ENCODE measurements around the gene PDE4D. TPM values are rescaled to one million over a fixed set of nuclear protein-coding genes. Genes with fewer than 3 reads are reported as not detected.
A peak's percentile ranks its signal among the peaks of the same experiment; 100 is the strongest.

Gene PDE4D
- total and polyA plus RNA-seq, 3 experiments from 2014 or later: 5.6 to 18.3 (median 17.7) TPM

- H3K9me3 Mint-ChIP-seq: no peaks in the 10 kb centered on the region
- no peaks in the 10 kb centered on the region for H3K36me3 Mint-ChIP-seq
- DNase-seq: no peak
- H3K4me1 Mint-ChIP-seq: no peaks in the 10 kb centered on the region
- no peak overlapping the region for H3K27ac ChIP-seq (ENCODE audit: low read depth, low read length)
- POLR2A ChIA-PET: no interaction called here
- no peaks in the 10 kb centered on the region for H3K36me3 ChIP-seq (ENCODE audit: insufficient read depth, low read length)
- H3K27me3 Mint-ChIP-seq: peaks cover 0 to 4% of the 10 kb centered on the region in 2 donors
- H3K4me1 ChIP-seq (ENCODE audit: insufficient read depth, low read length): no peaks in the 10 kb centered on the region
- no peak overlapping the region for H3K27ac Mint-ChIP-seq
- H3K4me3 Mint-ChIP-seq: no peak overlapping the region
- H3K27me3 ChIP-seq (ENCODE audit: insufficient read depth, low read length, poor library complexity, severe bottlenecking): no peaks in the 10 kb centered on the region
- no peaks in the 10 kb centered on the region for H3K9me3 ChIP-seq (ENCODE audit: low read length)
- no peak overlapping the region for H3K4me3 ChIP-seq (ENCODE audit: low read length)
- CTCF ChIA-PET: no interaction called here
Observed at GRCh38 chr5:59428391-59428790, 465.1 kb downstream of the PDE4D start.

- no peaks in the 10 kb centered on the region for H3K27me3 ChIP-seq (ENCODE audit: insufficient read depth, low read length, poor library complexity, severe bottlenecking)
- no peak for DNase-seq
- H3K27ac ChIP-seq (ENCODE audit: low read depth, low read length): no peak overlapping the region
- H3K4me1 Mint-ChIP-seq: no peaks in the 10 kb centered on the region
- H3K4me1 ChIP-seq (ENCODE audit: insufficient read depth, low read length): no peaks in the 10 kb centered on the region
- POLR2A ChIA-PET: no interaction called here
- H3K27me3 Mint-ChIP-seq: peaks cover 0 to 3% of the 10 kb centered on the region in 2 donors
- H3K4me3 ChIP-seq (ENCODE audit: low read length): no peak overlapping the region
- no peak overlapping the region for H3K4me3 Mint-ChIP-seq
- no peaks in the 10 kb centered on the region for H3K36me3 Mint-ChIP-seq
- no peaks in the 10 kb centered on the region for H3K9me3 Mint-ChIP-seq
- H3K36me3 ChIP-seq (ENCODE audit: insufficient read depth, low read length): no peaks in the 10 kb centered on the region
- no peaks in the 10 kb centered on the region for H3K9me3 ChIP-seq (ENCODE audit: low read length)
- no peak overlapping the region for H3K27ac Mint-ChIP-seq
- CTCF ChIA-PET: no interaction called here
Observed at GRCh38 chr5:59424515-59424914, 469.0 kb downstream of the PDE4D start.

DNA sequence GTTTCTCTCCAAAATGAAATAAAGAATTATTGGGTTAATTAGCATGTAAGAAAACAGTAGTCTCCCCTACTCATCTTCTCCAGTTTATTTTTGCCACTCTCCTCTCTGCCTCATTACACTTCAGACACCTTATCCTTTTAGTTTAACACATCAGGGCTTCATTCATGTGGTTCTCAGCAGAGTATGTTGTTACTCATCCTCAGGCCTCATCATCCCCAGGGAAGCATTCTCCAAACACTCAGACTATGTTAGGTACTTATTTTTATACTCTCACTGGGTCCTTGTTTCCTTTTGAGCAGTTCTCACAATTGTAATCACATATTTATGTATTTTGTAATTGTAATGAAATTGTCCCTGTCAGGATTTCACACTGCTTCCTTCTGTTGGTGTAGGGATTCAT is 470.5 kb downstream of the PDE4D start:
- CTCF ChIA-PET: no interaction called here
- peak overlapping the region in 1 of 8 donors; percentile 18 for H3K27ac Mint-ChIP-seq
- POLR2A ChIA-PET: no interaction called here
- peaks cover 0 to 3% of the 10 kb centered on the region in 2 donors for H3K27me3 Mint-ChIP-seq
- H3K4me1 Mint-ChIP-seq: no peaks in the 10 kb centered on the region
- Histone ChIP-seq H3K36me3 (ENCODE audit: insufficient read depth, low read length) (no peaks in the 10 kb centered on the region), H3K4me3 (ENCODE audit: low read length) (no peak overlapping the region), H3K4me1 (ENCODE audit: insufficient read depth, low read length) (no peaks in the 10 kb centered on the region), H3K27ac (ENCODE audit: low read depth, low read length) (no peak overlapping the region), H3K27me3 (ENCODE audit: insufficient read depth, low read length, poor library complexity, severe bottlenecking) (no peaks in the 10 kb centered on the region), H3K9me3 (ENCODE audit: low read length) (no peaks in the 10 kb centered on the region)
- H3K4me3 Mint-ChIP-seq: no peak overlapping the region
- H3K9me3 Mint-ChIP-seq: peaks cover 0 to 3% (median 0%) of the 10 kb centered on the region in 5 donors
- no peaks in the 10 kb centered on the region for H3K36me3 Mint-ChIP-seq
- no peak for DNase-seq

GRCh38 chr5:59421986-59422941 is 471.3 kb downstream of the PDE4D start:
- H3K4me3 Mint-ChIP-seq: no peak overlapping the region
- Histone ChIP-seq H3K4me3 (ENCODE audit: low read length) (no peak overlapping the region), H3K36me3 (ENCODE audit: insufficient read depth, low read length) (no peaks in the 10 kb centered on the region), H3K9me3 (ENCODE audit: low read length) (no peaks in the 10 kb centered on the region), H3K27ac (ENCODE audit: low read depth, low read length) (no peak overlapping the region), H3K4me1 (ENCODE audit: insufficient read depth, low read length) (no peaks in the 10 kb centered on the region), H3K27me3 (ENCODE audit: insufficient read depth, low read length, poor library complexity, severe bottlenecking) (no peaks in the 10 kb centered on the region)
- H3K4me1 Mint-ChIP-seq: no peaks in the 10 kb centered on the region
- H3K9me3 Mint-ChIP-seq: peaks cover 0 to 3% (median 0%) of the 10 kb centered on the region in 5 donors
- DNase-seq: no peak
- H3K27me3 Mint-ChIP-seq: peaks cover 0 to 3% of the 10 kb centered on the region in 2 donors
- H3K27ac Mint-ChIP-seq: no peak overlapping the region
- H3K36me3 Mint-ChIP-seq: no peaks in the 10 kb centered on the region
- POLR2A ChIA-PET: no interaction called here
- CTCF ChIA-PET: no interaction called here

DNA sequence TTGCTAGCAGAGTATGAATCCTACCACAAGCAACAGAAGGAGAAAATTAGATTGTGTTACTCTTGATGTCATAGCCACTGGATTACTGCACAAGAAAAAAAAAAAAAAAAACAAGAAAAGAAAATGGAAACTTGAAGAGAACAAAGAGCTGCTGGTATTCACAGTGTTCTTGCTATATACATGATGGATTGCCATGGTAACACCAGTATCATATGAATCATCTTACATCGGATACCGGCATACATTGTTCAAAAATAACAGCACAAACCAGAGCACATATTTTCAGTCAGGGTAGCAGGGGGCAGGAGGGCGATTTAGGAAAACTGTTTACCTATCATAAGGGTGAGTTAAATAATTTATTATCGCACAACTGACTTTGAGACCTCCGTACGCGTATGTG is 472.9 kb downstream of the PDE4D start:
- Mint-ChIP-seq H3K9me3 (peaks cover 0 to 3% (median 0%) of the 10 kb centered on the region in 5 donors), H3K4me3 (no peak overlapping the region), H3K36me3 (no peaks in the 10 kb centered on the region), H3K27ac (no peak overlapping the region), H3K27me3 (peaks cover 0 to 3% of the 10 kb centered on the region in 2 donors), H3K4me1 (no peaks in the 10 kb centered on the region)
- Histone ChIP-seq H3K27me3 (ENCODE audit: insufficient read depth, low read length, poor library complexity, severe bottlenecking) (no peaks in the 10 kb centered on the region), H3K27ac (ENCODE audit: low read depth, low read length) (no peak overlapping the region), H3K4me1 (ENCODE audit: insufficient read depth, low read length) (no peaks in the 10 kb centered on the region), H3K36me3 (ENCODE audit: insufficient read depth, low read length) (no peaks in the 10 kb centered on the region), H3K9me3 (ENCODE audit: low read length) (no peaks in the 10 kb centered on the region), H3K4me3 (ENCODE audit: low read length) (no peak overlapping the region)
- CTCF ChIA-PET: no interaction called here
- no peak for DNase-seq
- POLR2A ChIA-PET: no interaction called here

- H3K4me3 Mint-ChIP-seq: no peak overlapping the region
- H3K4me1 Mint-ChIP-seq: no peaks in the 10 kb centered on the region
- Histone ChIP-seq H3K4me3 (ENCODE audit: low read length) (no peak overlapping the region), H3K27me3 (ENCODE audit: insufficient read depth, low read length, poor library complexity, severe bottlenecking) (no peaks in the 10 kb centered on the region), H3K36me3 (ENCODE audit: insufficient read depth, low read length) (no peaks in the 10 kb centered on the region), H3K9me3 (ENCODE audit: low read length) (no peaks in the 10 kb centered on the region), H3K4me1 (ENCODE audit: insufficient read depth, low read length) (no peaks in the 10 kb centered on the region), H3K27ac (ENCODE audit: low read depth, low read length) (no peak overlapping the region)
- no peak overlapping the region for H3K27ac Mint-ChIP-seq
- no peak for DNase-seq
- POLR2A ChIA-PET: no interaction called here
- peaks cover 0 to 3% (median 0%) of the 10 kb centered on the region in 5 donors for H3K9me3 Mint-ChIP-seq
- peaks cover under 1 to 5% of the 10 kb centered on the region in 2 donors for H3K27me3 Mint-ChIP-seq
- CTCF ChIA-PET: no interaction called here
- H3K36me3 Mint-ChIP-seq: no peaks in the 10 kb centered on the region
Observed at GRCh38 chr5:59418808-59419207, 474.7 kb downstream of the PDE4D start.

DNA sequence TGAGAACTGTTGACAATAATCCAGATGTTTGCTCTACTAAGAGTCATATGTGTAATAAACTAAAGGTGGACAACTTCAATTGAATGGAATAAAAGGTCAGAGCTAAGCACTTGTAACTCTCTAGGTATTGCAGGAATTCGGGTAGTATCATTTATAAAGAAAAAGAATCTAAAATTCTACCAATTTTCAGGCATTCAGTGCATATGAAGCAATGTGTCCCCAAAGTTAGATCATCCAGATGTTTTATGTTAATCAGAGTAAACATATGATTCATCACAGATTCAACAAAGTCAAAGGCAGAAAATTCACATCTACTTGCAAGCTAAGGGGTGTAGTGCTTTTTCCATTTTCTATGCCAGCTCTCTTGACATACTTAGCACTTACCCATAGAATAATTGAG is 477.1 kb downstream of the PDE4D start:
- Histone ChIP-seq H3K27me3 (ENCODE audit: insufficient read depth, low read length, poor library complexity, severe bottlenecking) (no peaks in the 10 kb centered on the region), H3K4me1 (ENCODE audit: insufficient read depth, low read length) (no peaks in the 10 kb centered on the region), H3K27ac (ENCODE audit: low read depth, low read length) (no peak overlapping the region), H3K9me3 (ENCODE audit: low read length) (no peaks in the 10 kb centered on the region), H3K36me3 (ENCODE audit: insufficient read depth, low read length) (no peaks in the 10 kb centered on the region), H3K4me3 (ENCODE audit: low read length) (no peak overlapping the region)
- DNase-seq: no peak
- no peak overlapping the region for H3K27ac Mint-ChIP-seq
- CTCF ChIA-PET: no interaction called here
- H3K4me1 Mint-ChIP-seq: no peaks in the 10 kb centered on the region
- no peaks in the 10 kb centered on the region for H3K36me3 Mint-ChIP-seq
- H3K9me3 Mint-ChIP-seq: peaks cover 0 to 3% (median 0%) of the 10 kb centered on the region in 5 donors
- POLR2A ChIA-PET: no interaction called here
- H3K27me3 Mint-ChIP-seq: peaks cover 0 to 5% of the 10 kb centered on the region in 2 donors
- H3K4me3 Mint-ChIP-seq: no peak overlapping the region

DNA sequence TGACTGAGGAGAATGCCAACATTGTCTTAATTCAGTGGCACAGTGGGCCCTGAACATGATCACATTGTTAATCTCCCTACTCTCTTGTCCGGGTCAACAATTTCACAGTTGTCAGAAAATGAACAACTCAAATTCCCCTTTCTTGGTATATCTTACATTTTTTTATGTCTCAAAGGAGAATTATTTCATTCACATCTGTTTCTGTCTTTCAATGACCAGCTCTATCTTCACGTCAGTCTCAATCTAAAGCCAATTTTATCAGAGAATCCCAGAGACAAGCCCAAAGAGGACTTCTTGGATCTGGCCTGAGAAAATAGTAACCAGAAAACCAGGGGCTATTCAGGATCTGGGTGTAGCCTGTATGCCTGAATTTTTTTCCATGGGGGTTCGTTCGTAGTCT is 477.5 kb downstream of the PDE4D start:
- H3K27me3 Mint-ChIP-seq: peaks cover 0 to 5% of the 10 kb centered on the region in 2 donors
- Histone ChIP-seq H3K9me3 (ENCODE audit: low read length) (no peaks in the 10 kb centered on the region), H3K4me1 (ENCODE audit: insufficient read depth, low read length) (no peaks in the 10 kb centered on the region), H3K36me3 (ENCODE audit: insufficient read depth, low read length) (no peaks in the 10 kb centered on the region), H3K4me3 (ENCODE audit: low read length) (no peak overlapping the region), H3K27ac (ENCODE audit: low read depth, low read length) (no peak overlapping the region), H3K27me3 (ENCODE audit: insufficient read depth, low read length, poor library complexity, severe bottlenecking) (no peaks in the 10 kb centered on the region)
- no peak overlapping the region for H3K4me3 Mint-ChIP-seq
- CTCF ChIA-PET: no interaction called here
- no peaks in the 10 kb centered on the region for H3K36me3 Mint-ChIP-seq
- POLR2A ChIA-PET: no interaction called here
- no peaks in the 10 kb centered on the region for H3K4me1 Mint-ChIP-seq
- no peak overlapping the region for H3K27ac Mint-ChIP-seq
- no peak for DNase-seq
- peaks cover 0 to 3% (median 0%) of the 10 kb centered on the region in 5 donors for H3K9me3 Mint-ChIP-seq
